HG03064 (cell line): ENCODE data around the gene PMPCA.

Experiments used
- ATAC-seq: cut with Tn5 transposase; IDR thresholded peaks from one replicate; pipeline ENCODE4 v1.9.1; 2021; ENCODE audit warnings: low read depth; ENCODE audit not compliant: unreplicated experiment

PMPCA gene

DNA sequence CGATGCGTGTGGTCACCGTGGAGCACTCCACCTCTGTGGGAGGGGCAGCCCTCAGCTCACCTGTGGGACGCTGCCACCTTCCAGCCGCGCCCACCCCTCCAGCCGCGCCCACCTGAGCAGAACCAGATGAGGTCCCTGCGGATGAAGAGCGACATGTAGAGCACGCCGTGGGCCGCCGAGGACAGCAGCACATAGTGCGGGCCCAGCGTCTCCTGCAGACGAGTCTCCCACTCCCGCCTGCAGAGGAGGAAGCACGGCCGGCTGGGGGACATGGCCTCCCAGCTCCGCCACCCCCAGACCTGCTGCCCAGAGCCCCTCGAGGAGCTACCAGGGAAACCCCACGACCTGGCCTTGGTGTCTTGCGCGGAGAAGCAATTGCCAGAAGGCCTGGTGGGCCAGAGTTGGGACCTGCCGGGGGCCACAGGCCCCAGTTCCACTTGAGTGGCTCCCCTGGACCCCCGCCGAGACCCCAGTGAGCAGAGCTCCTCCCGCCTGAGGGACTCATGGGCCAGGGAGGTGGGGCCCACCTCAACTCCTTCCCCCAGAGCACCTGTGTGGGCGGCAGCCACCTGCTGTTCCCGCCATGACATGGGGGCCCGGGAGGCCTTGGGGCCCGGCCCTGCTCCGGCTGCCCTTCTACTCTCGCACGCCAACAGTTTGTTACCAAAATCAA, 22.7 kb downstream of the PMPCA start:
- no peak for ATAC-seq

DNA sequence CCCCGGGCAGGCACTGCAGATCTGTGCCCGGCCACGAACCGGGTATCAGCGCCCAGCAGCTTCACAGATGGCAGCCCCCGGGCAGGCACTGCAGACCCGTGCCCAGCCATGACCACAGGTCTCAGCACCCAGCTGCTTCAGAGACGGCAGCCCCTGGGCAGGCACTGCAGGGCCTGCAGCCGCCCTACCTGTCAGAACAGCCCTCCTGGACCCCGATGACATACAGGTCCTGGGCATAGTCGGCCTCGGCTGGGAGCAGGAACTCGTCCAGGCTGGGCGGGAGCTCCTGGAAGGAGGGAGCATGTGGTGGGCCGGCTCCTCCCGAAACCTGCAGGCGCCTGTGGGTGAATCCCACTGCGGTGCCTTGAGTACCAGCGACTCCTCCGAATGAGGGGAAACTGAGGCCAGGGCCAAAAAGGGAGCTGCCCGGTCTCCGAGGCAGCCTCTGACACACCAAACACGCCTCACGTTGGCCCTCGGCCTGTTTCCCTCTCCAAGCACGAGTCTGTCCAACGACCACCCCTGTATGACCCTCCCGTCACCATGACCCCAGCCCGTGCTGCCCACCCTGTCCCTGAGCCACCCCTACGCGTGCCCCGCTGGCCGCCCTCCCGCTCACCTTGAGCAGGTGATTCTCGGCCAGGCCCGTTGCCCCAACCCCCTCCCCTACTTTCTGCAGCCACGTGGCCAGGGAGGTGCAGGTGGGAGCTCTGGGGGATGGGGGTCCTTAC, 23.6 kb downstream of the PMPCA start:
- no peak for ATAC-seq

DNA sequence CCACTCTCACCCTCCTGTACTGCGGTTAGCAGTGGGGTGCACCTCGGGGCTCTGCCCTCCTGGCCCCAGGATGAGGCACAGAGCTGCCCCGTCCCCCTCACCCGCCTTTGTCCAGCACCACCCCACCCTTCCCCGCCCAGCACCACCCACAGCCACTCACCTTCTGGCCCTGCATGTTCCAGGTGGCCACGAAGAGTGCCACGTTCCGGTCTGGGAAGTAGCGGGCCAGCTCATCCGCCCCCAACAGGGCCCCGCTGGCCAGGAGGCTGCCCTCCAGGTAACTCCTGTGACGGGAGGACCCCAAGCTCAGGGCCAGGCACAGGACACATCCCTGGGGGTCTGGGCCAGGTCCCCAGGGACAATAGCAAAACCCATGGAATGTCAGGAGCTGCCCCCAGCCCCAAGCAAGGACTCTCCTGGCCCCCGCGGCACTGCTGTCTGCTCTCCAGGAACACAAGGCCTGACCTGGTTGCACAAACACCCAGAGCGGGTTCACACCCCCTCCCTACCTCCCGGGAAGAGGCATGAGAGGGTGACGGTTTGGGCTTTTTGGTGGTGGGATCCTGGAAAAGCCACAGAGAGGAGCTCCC, 24.2 kb downstream of the PMPCA start:
- no peak for ATAC-seq

DNA sequence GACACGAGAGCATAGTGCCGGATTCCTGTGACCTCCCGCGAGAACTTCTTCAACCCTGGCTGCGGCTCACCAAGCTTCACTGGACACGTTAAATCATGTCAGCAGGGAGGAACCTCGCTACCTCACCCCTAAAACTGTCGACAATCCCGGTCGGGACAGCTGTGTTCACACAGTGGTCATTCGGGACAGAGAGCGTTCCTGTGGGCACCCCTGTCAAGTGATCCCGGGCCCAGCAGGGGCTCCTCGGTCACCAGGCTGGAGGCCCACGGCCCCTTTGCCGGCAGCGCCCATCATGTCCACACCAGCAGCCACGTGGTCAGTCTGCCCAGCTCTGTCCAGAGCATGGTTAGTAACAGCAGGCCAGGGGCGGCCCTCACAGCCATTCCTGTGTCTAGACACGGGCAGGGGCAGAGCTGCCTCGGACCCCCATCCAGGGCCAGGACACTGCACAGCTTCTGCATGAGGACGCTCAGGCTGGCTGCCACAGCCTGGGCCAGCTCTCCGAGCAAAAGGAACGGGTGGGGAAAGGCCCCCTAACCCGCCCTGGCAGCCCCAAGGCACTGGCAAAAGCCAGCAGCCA, 25.7 kb downstream of the PMPCA start:
- ATAC-seq, result no peak

DNA sequence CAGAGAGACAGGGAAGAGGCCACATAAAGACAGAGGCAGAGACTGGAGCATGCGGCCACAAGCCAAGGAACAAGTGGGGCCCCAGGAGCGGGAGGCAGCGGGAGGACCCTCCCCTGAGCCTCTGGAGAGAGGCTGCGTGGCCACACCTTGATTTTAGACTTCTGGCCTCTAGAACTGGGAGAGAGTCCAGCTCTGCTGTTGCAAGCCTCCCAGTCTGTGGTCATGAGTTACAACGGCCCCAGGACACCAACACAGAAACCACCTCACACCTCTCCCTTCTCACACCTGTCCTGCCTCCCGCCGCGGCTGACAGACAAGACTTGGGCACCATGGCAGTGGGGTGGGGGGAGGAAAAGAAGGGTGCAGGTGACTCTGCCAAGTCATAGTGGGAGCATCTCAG, 27.0 kb downstream of the PMPCA start:
- no peak for ATAC-seq

DNA sequence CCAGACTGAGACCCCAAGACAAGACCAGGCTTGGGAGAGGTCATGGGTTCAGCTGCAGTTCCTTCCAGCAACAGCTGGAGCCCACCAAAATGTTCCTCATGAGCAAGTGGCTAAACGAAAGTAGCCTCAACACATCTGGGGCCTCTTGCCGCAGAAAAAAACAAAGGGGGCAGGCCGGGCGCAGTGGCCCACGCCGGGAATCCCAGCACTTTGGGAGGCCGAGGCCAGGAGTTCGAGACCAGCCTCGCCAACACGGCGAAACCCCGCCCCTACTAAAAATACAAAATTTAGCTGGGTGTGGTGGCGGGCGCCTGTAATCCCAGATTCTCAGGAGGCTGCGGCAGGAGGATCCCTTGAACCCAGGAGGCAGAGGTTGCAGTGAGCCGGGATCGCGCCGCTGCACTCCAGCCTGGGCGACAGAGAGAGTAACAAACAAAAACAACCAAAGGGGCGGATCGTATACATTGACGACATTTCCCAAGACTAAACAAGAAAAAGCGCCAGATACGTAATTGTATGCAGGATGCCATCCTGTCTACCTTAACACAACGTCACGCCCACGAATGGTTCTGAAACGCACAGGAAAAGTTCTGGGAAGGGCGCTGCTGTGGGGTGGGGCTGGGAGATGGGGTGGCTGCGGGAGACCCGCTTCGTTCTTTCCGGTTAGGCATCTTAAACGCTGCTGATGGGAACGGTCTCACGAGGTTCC, 27.5 kb downstream of the PMPCA start:
- no peak for ATAC-seq

DNA sequence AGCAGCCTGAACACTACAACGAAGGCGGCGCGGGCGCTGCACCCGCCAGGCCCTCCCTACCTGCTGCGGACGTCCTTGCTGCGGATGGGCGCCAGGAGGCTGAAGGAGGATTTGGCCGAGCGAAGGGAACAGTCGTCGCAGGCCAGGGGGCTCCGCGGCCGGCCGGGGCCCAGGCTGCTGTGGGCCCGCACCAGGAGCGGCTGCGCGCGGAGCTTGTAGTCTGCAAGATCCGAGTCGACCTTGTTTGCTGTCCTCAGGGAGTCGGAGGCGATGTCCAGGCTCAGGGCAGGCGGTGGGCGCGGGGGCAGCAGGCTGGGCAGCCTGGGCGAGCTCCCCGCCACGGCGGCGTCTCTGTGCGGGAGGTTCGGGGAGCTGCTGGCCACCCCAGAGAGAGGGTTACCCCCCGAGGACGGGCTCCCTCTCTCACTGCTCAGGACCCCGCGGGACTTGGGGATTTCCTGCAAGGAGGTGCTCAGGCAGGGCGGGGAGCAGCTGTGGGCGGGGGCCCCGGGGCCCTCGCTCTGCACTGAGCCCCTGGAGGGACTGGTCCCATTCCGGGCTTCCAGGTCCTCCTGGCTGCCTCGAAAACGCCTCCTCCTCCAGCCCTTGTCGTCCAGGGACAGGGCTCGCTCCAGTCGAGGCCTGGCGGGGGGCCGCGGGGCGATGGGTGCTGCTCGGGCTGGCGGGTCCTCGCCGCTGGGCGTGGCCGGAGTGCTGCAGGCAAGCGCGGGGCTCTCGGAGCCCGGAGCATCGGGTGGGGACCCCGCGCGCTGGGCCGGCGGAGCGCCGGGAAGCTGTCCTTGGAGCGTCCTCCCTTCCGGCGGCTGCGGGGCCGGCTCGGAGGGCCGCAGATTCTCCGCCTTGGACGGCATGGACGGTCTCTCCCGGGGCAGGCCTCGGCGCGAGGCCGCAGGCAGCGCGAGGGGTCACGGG, 28.4 kb downstream of the PMPCA start:
- no peak for ATAC-seq

DNA sequence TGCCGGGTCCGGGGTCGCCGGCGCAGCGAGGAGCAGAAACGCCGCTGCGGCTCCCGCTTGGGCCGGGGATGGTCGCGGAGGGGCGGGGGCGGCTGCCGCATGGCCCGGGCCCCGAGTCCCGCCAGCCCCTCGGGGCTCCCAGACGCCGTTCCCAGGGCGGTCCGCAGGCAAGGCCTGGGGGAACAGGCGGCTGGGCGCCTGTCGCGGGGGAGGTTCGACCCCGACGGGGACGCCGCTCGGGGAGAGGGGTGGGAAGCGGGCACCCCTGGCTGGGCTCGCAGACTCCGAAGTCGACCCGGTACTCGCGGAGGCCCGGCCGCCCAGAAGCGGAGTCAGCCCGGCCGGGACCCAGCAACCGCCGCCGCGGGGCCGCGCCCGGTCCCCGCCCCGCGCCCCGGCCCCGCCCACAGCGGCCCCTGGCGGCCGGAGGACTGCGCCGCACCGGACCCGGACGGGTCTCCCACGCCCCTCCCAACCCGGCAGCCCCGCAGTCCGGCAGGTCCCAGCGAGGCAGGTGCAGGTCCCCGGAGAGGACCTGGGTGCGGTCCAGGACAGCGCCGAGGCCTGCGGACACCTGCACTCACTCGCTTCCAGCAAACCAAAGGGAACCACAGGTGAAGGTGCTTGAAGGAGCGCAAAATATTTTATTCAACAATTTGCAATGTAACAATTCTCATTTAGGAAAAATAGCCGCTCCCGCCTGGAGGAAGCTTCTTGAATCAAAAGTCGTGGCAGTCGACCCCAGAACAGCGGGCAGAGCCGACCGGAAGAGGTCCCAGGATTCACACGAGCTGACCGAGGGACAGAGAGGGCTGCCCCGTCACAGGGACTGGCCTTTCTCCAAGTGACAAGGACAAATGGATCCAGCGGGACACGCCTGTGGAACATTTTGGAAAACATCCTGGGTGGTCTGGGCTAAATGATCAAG, 29.3 kb downstream of the PMPCA start, which contains the start of gene INPP5E:
Gene INPP5E, minus strand, starts transcription at position 365 of the 928 bp plus-strand sequence. CDS start 426 bp downstream, outside the sequence.
- ATAC-seq, result no peak

DNA sequence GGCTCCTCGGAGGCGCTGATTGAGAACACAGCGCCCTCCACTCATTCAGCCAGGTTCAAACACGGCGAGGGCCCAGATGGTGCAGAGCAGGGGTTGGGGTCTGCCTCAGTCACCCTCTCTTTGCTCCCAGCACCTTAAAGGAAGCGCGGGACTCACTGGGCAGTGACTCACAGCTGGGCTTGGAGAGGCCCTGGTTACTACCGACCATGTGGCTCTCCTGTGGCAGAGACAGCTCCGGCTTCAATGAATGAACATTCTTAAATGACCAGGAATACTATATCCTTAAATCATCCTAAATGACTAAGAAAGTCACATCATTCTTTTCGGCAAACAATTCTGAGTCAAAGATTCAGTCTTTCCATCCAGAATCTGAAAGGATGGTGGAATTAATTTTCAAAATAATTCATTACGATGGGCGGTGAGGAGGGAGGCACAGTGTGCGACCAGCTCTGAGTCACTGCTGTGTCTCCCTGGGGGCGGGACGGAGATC, 30.8 kb downstream of the PMPCA start:
- ATAC-seq, result no peak

DNA sequence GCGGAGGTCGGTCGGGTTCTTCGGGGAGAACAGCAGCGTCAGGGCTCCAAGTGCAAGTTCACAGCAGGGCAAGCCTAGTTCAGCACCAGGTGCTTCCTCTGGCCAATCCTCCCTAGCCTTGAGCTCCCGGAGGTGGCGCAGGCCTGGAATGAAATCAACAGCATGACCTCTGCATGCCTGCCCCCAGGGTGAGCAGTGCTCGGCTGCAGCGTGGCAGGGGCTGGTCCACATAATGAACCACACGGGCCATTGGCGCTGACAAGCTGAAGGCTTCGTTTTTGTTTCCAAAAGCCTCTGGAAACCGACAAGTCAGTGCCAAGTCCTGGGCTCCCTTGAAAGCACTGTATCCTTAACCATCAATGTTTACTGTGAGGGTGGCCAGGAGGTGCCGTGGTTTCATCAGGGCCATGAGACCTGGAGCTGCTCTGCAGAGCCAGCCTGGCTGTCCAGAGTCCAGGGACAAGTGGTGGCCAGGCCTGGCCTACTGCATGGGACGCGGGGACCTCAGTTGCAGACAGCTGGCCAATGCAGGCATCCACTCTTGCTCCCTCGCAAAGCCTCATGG, 31.3 kb downstream of the PMPCA start:
- no peak for ATAC-seq

DNA sequence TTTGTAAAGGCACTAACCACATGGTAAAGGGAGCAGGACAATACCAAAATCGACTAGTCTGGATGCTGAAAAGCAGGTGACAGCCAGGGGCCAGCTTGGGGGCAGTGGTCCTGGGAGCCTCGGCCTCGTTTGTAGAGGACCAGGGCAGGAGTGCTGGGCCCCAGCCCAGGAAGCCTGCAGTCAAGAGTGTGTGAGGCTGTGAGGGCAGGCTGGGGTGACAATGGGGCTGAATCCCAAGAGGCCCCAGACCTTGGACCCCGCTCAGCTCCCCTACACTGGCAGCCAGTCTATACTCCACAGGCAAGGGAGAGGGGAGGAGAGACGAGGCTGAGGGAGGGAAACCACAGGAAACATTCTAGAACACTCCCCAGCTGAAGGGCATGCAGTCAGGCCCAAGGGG, 31.8 kb downstream of the PMPCA start:
- no peak for ATAC-seq

DNA sequence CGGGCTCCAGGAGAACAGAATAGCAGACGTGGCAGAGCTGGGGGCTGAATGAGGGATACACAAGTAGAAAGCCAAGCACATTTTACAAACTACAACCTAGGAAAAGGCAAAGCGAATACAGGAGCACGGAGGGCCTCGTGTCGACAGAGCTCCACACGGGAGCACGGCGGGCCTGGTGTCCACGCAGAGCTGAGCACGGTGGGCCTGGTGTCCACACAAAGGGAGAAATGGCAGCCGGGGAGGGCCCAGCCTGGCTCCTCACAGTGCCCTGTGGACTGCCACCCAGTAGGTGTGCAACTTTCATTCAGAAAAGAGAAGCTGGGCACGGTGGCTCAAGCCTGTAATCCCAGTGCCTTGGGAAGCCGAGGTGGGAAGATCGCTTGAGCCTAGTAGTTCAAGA, 32.6 kb downstream of the PMPCA start:
- no peak for ATAC-seq

DNA sequence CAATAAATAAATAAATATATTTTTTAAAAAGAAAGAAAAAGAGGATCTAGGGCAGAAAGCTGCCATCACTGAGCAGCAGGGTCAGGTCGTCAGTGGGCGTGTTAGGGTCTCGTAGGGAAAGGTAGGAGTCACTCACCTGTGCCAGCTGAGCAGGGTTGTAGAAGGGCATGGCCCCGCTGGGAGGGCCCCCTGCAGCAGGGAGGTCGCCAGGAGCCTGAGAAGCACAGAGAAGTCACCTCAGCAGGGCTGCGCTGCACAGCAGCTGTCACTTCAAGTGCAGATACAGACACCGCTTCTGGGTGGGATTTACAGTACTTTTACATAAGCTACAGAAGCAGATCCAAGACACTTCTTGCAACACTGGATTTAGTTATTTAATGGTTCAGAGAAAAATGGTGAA, 33.2 kb downstream of the PMPCA start:
- ATAC-seq, result no peak

DNA sequence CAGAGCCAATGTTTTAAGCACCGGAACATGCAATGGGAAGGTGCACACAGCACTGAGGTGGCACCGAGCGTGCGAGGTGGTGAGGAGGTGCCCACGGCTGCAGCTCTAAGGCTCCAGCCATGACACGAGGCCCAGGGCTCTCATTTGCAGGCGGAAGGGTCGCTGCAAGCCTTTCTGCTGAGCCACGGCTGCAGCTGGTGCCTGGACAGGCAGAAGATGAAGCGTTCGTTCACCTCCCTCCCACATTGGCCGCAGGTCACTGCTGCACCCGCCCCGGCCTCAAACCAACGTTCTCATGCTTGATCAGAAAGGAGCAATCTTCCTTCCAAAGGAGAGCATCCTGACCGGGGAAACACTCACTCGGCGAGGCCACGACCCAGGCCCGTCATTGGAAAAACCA, 33.6 kb downstream of the PMPCA start:
- no peak for ATAC-seq

DNA sequence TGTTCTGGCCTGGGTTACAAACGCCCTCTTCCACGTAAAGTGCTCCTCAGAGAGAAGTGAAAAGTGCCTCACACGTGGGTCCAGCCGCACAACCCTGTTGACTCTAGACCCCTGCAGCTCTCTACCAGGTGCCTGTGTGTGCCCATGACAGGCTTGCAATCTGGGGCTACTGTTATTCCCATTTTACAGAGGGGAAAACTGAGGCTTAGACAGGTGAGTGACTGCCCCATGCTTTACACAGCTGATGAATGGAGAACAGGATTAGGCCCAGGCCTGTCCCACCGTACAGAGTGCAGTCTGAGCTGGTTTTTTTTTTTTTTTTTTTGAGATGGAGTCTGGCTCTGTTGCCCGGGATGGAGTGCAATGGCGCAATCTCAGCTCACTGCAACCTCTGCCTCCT, 35.3 kb downstream of the PMPCA start:
- ATAC-seq, result no peak

DNA sequence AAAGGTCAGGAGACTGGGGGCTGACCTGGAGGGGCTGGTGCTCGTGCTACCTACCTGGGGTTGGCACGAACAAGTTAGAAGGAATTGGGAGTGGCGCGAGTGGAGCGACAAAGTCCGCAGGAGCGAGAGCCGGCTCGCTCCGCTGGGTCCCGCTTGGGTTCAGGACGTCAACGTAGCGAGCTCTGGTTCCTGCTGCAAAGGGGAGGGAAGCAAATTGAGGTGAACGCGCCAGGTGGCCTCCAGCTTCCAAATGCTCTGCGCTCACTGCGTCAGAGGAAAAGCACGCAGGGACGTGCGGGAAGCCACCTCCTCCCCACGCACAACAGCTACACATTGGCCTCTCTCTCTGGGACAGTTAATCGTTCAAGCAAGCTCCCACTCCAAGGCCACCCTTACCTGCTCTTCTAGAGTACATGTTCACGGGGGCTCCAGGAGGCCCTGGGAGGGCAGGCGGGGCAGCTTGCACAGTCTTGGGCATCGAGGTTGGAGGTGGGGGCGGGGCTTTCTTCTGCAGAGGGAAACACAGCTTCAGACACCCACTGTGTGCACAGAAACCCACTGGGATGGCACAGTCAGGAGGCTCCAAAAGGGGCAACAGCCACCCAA, 36.8 kb downstream of the PMPCA start:
- ATAC-seq, result no peak

DNA sequence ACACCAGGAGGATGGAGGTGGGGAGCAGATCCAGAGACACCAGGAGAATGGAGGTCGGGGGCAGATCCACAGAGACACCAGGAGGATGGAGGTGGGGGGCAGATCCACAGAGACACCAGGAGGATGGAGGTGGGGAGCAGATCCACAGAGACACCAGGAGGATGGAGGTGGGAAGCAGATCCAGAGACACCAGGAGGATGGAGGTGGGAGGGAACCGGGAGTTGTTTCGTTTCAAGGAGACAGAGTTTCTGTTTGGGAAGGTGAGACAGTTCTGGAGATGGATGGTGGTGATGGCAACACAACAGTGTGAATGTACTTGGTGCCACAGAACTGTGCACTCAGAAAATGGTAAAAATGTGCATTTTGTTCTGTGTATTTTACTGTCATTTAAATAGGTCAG, 38.2 kb downstream of the PMPCA start:
- no peak for ATAC-seq
